ENCODE data around the gene JAK1. TPM values are rescaled to one million over a fixed set of nuclear protein-coding genes. Genes with fewer than 3 reads are reported as not detected.

JAK1 gene
- total RNA-seq, 1 donor from 2014 or later: 152 TPM

GRCh38 chr1:64960731-64961130 is 5.6 kb downstream of the JAK1 start:
- Histone ChIP-seq H3K36me3 (no peaks in the 10 kb centered on the region), H3K27me3 (no peaks in the 10 kb centered on the region), H3K27ac (no peak overlapping the region), H3K4me3 (no peak overlapping the region), H3K9me3 (no peaks in the 10 kb centered on the region), H3K4me1 (peaks cover 63% of the 10 kb centered on the region)
- TF ChIP-seq CTCF (IDR thresholded peaks at IDR 0.05): no peak
- DNase-seq: no peak
- ATAC-seq: no peak
- intact Hi-C loops (cut with DNase I): loop anchor here (10.0 kb wide), 1 partner anchor 104 kb away; no protein-coding TSS in a partner anchor

- ATAC-seq: no peak
- no peaks in the 10 kb centered on the region for H3K27me3 ChIP-seq
- H3K36me3 ChIP-seq: no peaks in the 10 kb centered on the region
- H3K9me3 ChIP-seq: no peaks in the 10 kb centered on the region
- no peak overlapping the region for H3K27ac ChIP-seq
- intact Hi-C loops (cut with DNase I): loop anchor here (10.0 kb wide), 1 partner anchor 105 kb away; no protein-coding TSS in a partner anchor
- TF ChIP-seq CTCF (IDR thresholded peaks at IDR 0.05): no peak
- H3K4me3 ChIP-seq: no peak overlapping the region
- DNase-seq: no peak
- peaks cover 70% of the 10 kb centered on the region for H3K4me1 ChIP-seq
Measured at GRCh38 chr1:64959986-64960385, 6.4 kb downstream of the JAK1 start.

- Histone ChIP-seq H3K27ac (peak overlapping the region; percentile 45), H3K27me3 (no peaks in the 10 kb centered on the region), H3K4me1 (peaks cover 78% of the 10 kb centered on the region), H3K4me3 (no peak overlapping the region), H3K9me3 (no peaks in the 10 kb centered on the region), H3K36me3 (no peaks in the 10 kb centered on the region)
- DNase-seq: no peak
- intact Hi-C loops (cut with DNase I): no loop called here
- ATAC-seq: peak; percentile 62
- TF ChIP-seq CTCF (IDR thresholded peaks at IDR 0.05): no peak
Measured at GRCh38 chr1:64956733-64957441, 9.5 kb downstream of the JAK1 start.

- DNase-seq: no peak
- peak; percentile 7 for ATAC-seq
- no peaks in the 10 kb centered on the region for H3K27me3 ChIP-seq
- H3K4me3 ChIP-seq: no peak overlapping the region
- no peaks in the 10 kb centered on the region for H3K9me3 ChIP-seq
- H3K27ac ChIP-seq: peak overlapping the region; percentile 71
- H3K36me3 ChIP-seq: no peaks in the 10 kb centered on the region
- intact Hi-C loops (cut with DNase I): no loop called here
- peaks cover 74% of the 10 kb centered on the region for H3K4me1 ChIP-seq
- no peak for TF ChIP-seq CTCF (IDR thresholded peaks at IDR 0.05)
Measured at GRCh38 chr1:64956010-64956640, 10.2 kb downstream of the JAK1 start.

GRCh38 chr1:64955097-64956009 is 11.0 kb downstream of the JAK1 start:
- intact Hi-C loops (cut with DNase I): no loop called here
- H3K36me3 ChIP-seq: no peaks in the 10 kb centered on the region
- H3K27me3 ChIP-seq: no peaks in the 10 kb centered on the region
- no peak for DNase-seq
- H3K4me3 ChIP-seq: no peak overlapping the region
- TF ChIP-seq CTCF (IDR thresholded peaks at IDR 0.05): no peak
- peaks cover 72% of the 10 kb centered on the region for H3K4me1 ChIP-seq
- H3K9me3 ChIP-seq: no peaks in the 10 kb centered on the region
- peak; percentile 97 for ATAC-seq
- H3K27ac ChIP-seq: peak overlapping the region; percentile 71
